ENCODE measurements around the gene C1orf115.

The C1orf115 gene

DNA sequence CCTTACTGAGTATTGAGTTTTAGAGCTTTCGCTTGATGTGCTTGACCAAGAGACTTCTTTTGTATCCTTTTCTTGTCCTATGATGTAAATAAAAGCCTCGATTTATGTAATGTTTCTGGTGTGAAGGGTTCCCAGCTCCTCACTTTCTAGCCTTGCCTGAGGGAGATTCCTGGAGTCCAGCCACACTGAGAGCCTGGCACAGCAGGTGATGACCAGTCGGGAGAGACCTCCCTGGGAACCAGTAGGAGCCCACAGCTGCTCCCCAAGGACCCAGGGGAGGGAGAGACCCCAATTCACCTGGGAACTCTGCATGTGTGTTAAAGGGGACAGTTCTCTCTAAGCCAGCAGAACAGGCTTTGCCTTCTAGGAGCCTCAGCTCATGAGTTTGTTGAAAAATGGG, 8.9 kb downstream of the C1orf115 start:
- no peak overlapping the region; the same call in 1 of the 2 replicates for H3K27ac ChIP-seq
- TF ChIP-seq CTCF (conservative IDR thresholded peaks at IDR 0.05) (no peak), ZFX (IDR thresholded peaks at IDR 0.05) (no peak)

DNA sequence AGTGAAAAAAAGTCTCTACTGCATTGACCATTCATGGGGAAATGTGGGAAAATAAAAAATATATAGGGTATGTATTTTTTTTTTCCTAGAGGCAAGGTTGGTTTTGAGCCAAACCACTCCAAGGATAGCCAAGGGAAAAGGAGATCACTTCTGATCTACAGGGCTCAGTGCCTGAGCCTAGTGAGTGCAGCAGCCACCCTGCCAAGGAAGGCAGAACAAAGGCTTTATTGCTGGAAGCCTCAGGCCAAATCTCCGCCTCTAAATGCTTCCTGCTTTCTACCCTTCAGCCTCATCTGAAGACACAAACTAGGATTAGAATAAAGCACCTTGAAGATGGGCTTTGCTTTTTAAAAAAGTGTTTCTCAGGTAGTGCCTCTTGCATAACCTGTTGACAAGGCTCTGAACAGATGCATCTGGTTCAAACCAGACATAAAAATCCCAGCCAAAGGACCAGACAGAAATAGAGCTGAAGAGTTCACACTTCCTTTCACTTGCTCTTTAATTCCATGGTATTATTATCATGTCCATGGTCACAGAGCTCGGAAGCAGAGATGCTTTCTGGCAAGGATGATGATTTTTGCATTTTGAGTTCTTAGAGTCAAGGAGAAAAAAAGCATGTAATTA, 10.5 kb downstream of the C1orf115 start:
- TF ChIP-seq CTCF (conservative IDR thresholded peaks at IDR 0.05) = no peak
- no peak for TF ChIP-seq ZFX (IDR thresholded peaks at IDR 0.05)
- H3K27ac ChIP-seq = no peak overlapping the region

- TF ChIP-seq CTCF (conservative IDR thresholded peaks at IDR 0.05) (no peak), ZFX (IDR thresholded peaks at IDR 0.05) (no peak)
- no peak overlapping the region for H3K27ac ChIP-seq
Observed at GRCh38 chr1:220701974-220702373, 11.8 kb downstream of the C1orf115 start.

GRCh38 chr1:220702733-220703270, 12.6 kb downstream of the C1orf115 start:
- no peak overlapping the region for H3K27ac ChIP-seq
- TF ChIP-seq ZFX (IDR thresholded peaks at IDR 0.05) (no peak), CTCF (conservative IDR thresholded peaks at IDR 0.05) (no peak)

GRCh38 chr1:220703305-220703704, 13.1 kb downstream of the C1orf115 start:
- H3K27ac ChIP-seq = no peak overlapping the region
- TF ChIP-seq ZFX (IDR thresholded peaks at IDR 0.05) (no peak), CTCF (conservative IDR thresholded peaks at IDR 0.05) (no peak)

GRCh38 chr1:220705782-220706181, 15.6 kb downstream of the C1orf115 start:
- TF ChIP-seq ZFX (IDR thresholded peaks at IDR 0.05) = no peak
- no peak for TF ChIP-seq CTCF (conservative IDR thresholded peaks at IDR 0.05)
- H3K27ac ChIP-seq = no peak overlapping the region

DNA sequence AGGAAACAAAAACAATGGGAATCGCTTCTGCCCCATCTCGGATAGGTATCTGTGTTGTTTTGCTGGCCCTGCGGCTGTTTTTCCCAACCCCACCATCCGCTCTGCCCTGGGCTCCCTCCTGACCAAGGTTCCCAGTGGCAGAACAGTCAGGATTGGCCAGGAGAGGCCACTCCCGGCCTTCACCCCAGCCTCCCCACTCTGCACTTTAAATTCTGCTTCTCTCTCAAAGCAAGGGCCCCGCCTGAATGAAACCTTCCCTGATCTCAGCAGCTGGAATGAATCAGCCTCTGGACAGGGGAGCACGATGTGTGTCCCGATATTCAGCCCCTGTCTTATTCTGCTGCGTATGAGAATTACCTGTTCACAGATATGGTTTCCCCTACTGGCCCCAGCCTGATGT, 16.3 kb downstream of the C1orf115 start:
- no peak for TF ChIP-seq CTCF (conservative IDR thresholded peaks at IDR 0.05)
- TF ChIP-seq ZFX (IDR thresholded peaks at IDR 0.05) = no peak
- no peak overlapping the region for H3K27ac ChIP-seq

Data from C4-2B (cell line).